ENCODE data around the gene KRTAP10-5.
"Not testable (repeated sequence)": the region's sequence is repeated elsewhere in the genome, so short reads cannot be mapped to it uniquely, and the experiment has no call there.

The KRTAP10-5 gene

DNA sequence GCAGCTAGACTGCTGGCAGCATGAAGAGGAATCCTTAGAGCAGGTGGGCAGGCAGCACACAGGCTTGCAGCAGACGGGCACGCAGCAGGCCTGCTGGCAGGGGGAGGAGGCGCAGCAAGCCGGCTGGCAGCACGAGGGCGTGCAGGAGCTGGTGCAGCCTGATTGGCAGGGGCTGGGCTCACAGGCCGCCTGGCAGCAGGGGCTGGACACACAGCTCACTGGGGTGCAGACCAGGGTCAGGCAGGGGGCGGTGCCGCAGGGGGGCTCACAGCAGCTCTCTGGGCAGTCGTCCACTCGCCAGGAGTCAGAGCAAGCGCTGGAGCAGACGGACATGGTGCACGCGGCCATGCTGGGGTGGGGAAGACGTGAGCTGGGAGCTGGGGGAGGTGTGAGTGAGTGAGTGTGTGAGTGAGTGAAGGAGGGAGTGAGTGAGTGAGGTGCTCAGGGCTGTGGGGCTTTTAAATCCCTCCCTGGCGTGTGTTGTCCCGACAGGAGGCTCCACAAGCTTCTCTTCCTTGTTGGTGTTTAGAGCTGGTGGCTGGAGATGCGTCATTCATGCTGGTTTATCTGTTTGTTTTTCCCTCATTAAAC lies at the start of gene KRTAP10-5:
KRTAP10-5 (minus strand) TSS at position 374 of the 591 bp plus-strand sequence; CDS start at position 348, 26 bp downstream.
- DNase-seq (ENCODE audit: low read depth) = not testable (repeated sequence)

DNA sequence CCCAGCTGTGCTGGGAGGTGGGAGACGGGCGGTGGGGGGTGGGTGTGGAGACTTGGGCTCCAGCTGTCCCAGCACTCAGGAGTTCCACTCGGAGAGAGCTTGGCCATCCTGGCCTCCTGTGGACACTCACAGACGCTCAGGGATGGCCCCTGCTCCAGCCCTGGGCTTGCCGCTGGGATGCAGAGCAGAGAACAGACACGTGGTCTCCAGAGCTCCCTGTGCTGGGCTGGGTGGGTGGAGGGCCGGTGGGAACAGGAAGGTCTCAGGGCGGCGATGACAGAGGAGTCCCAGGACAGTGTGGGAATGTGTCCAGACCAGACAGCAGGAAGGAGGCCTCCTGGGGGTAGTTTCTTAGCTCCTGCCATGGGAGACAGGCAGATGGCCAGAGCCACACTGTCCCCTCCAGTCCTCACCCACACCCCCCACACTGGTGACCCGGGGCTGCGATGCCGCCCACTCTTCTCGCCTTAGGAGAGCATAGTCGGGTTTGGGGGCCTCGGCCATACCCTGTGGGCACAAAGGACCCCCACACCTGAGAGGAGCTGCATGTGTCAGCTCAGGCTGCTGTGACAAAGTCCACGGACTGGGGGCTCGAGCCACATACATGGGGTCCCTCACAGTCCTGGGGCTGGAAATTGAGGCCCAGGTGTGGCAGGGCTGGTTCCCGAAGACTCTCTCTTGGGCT lies 48.4 kb upstream of the KRTAP10-5 start:
- no peak for DNase-seq (ENCODE audit: low read depth)

- DNase-seq (ENCODE audit: low read depth) = not testable (repeated sequence)
Measured at GRCh38 chr21:44627831-44628233, 47.4 kb upstream of the KRTAP10-5 start.

- DNase-seq (ENCODE audit: low read depth) = not testable (repeated sequence)
Measured at GRCh38 chr21:44627181-44627822, 46.9 kb upstream of the KRTAP10-5 start.

- DNase-seq (ENCODE audit: low read depth) = no peak
Measured at GRCh38 chr21:44626673-44627143, 46.3 kb upstream of the KRTAP10-5 start, which contains the start of gene KRTAP10-9. Gene KRTAP10-9, plus strand, starts transcription at chr21:44627093. Its CDS starts 79 bp downstream, at chr21:44627172.

- no peak for DNase-seq (ENCODE audit: low read depth)
Measured at GRCh38 chr21:44626262-44626661, 45.9 kb upstream of the KRTAP10-5 start.

GRCh38 chr21:44625756-44626155 lies 45.4 kb upstream of the KRTAP10-5 start:
- DNase-seq (ENCODE audit: low read depth) = no peak

- no peak for DNase-seq (ENCODE audit: low read depth)
Measured at GRCh38 chr21:44623575-44623974, 43.2 kb upstream of the KRTAP10-5 start.

DNA sequence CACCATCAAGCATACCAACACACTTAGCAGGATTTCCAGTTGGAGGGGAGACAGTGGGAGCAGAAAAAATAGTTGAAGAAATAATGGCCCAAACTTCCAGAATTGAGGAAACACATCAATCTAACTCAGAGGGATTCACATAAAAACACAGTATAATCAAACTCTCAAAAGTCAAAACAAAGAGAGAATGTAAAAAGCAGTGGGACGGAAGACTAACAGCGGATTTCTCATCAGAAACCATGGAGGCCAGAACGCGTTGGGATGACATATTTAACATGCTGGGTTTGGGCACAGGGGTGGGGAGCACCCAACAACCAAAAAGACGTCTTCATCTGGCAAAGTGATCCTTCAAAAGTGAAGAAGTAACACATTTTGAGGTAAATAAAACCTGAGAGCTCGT lies 39.5 kb upstream of the KRTAP10-5 start:
- no peak for DNase-seq (ENCODE audit: low read depth)

DNA sequence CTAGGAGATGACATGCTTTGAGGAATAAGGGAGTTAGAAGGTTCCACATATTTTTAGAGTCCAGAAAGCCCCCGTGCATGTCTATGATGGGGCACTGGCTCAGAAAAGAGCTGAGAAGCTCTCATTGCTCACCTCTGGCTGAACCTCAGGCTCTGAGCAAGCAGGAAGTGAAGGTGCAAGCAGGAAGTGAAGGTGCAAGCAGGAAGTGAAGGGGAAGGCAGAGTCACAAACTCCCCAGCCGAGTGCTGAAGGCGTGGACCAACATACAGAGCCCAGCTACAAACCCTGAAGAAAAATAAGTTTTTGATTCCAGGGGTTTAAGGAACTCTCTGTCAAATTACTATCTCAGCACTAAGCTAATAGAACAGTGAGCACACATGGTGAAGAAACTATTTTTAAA lies 38.5 kb upstream of the KRTAP10-5 start:
- DNase-seq (ENCODE audit: low read depth) = peak; percentile 43

- no peak for DNase-seq (ENCODE audit: low read depth)
Measured at GRCh38 chr21:44618504-44618903, 38.1 kb upstream of the KRTAP10-5 start.

- DNase-seq (ENCODE audit: low read depth) = no peak
Measured at GRCh38 chr21:44617071-44617501, 36.7 kb upstream of the KRTAP10-5 start.

DNA sequence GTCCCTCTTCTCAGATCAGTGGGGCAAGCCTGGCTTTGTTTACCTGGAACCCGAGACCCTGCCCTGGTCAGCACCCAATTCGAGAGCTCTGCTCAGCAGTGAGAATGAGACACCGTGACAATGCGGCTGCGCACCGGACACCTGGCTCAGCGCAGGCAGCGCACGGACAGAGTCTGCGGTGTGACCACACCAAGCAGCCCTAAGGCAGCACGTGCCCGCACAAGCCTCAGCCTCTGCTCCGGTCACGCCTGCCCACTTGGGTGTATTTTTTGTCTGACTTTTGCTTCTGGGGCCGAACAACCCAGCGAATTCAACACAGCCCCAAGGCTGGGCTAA lies 36.2 kb upstream of the KRTAP10-5 start:
- no peak for DNase-seq (ENCODE audit: low read depth)

GRCh38 chr21:44615911-44616590 lies 35.6 kb upstream of the KRTAP10-5 start:
- DNase-seq (ENCODE audit: low read depth) = no peak

DNA sequence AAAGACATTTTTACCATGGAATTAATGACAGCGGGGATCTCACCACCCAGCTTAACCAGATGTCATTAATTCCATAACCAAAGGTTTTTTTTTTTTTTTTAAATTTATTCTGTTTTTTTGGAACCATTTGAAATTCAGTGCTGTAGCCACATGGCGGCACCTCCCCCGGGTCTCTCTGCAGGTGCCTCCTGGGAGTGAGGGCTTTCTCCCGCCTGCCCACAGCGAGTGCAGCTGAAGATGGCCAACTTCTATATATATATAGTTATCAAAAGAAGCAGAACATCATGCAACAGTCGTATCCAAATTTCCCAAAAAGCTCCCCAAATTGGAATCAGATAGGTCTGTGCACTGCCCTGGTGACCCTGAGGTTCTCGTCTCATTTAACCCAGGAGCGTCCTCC lies 35.1 kb upstream of the KRTAP10-5 start:
- DNase-seq (ENCODE audit: low read depth) = no peak

DNA sequence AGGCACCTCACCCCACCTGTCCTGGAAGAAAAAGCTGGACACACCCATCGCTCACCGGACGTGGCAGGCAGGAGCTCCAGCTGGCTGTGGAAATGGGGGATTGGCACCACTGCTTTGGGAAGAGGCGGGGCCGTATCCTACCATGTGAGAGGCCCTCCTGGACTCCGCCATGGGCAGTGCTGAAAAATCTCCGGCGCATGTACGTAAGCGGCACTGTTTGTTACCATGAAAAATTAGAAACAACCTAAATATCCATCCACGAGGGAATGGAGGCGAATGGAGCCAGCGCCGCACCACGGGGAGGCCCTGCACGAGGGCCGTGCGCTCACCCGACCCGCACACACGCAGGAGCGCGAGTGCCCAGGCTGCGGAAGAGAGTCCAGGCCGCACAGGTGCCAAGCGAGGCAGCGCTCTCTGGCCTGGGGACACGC lies 34.6 kb upstream of the KRTAP10-5 start:
- no peak for DNase-seq (ENCODE audit: low read depth)

DNA sequence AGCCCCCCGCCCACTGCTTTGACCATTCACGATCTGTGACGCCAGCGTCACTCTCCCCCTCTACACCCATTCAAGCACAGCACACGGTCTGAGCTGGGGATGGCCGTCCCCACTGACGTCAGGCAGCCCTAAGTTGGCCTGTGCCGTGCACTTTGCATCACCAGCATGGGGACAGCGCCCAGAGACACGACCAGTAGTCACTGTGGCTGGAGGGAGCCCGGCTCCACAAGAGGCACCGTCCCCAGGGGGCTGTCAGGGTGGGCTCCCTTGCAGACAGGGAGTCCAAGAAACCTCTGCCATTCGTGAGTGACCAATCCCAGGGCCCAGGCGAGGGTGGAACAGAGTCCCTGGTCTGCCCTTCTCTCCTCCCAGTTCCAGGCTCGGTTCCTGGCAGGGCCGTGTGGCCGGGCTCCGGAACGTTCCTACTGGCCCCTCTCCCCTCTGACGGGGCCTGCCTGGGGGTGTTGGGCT lies 33.8 kb upstream of the KRTAP10-5 start:
- DNase-seq (ENCODE audit: low read depth) = no peak

DNA sequence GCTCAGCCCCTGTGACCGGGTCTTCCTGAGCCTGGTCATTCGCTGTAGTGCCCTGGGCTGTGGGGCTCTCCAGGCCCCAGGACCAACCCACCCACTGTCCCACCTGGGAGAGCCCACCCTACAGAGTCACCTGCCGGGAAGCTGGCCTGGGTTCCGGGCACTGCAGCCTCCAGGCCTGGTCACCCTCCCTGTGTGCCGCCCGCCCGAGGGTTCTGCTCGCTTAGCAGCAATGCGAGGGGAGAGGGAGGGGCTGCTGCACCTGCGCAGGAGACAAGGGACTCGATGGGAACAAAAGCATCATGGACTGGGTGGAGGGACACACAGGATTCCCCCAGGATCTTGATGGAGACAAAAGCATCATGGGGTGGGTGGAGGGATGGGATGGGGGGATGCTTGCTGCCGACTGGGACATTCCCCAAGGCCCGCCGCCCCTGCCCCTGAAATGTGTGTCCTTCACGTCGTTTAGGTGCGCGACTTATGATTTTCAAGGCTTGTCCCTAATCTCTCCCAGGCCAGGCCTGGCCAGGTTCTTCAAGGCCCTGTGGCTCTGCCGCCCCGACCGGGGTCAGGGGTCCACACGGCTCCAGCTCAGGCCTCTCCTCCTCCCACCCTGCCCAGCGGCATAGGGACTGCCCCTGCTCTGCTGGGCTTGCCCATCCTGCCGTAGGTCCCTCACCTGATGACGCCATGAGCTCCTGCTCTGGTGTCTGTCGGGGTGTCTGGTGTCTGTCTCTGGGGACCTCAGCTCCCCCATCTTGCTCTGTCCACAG lies 33.2 kb upstream of the KRTAP10-5 start:
- DNase-seq (ENCODE audit: low read depth) = no peak

DNA sequence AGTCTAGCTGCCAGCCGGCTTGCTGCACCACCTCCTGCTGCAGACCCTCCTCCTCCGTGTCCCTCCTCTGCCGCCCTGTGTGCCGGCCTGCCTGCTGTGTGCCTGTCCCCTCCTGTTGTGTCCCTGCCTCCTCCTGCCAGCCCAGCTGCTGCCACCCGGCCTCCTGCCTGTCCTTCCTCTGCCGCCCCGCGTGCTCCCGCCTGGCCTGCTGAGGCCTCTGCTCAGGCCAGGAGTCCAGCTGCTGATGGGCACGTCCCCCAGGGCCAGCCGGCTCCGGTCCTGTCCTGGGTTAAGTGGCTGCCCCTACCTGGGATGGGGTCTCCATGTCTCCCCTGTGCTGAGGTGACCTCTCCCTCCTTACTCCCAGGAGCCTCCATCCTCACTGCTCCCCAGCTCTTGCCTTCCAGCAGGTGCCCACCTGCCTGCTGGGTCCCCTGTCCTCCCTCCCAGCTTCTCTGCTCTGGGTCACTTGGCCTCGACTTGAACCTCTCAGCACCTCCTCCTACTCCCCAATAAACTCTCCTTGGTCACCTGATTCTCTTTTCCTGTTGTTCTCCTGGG lies 32.3 kb upstream of the KRTAP10-5 start:
- DNase-seq (ENCODE audit: low read depth) = no peak

DNA sequence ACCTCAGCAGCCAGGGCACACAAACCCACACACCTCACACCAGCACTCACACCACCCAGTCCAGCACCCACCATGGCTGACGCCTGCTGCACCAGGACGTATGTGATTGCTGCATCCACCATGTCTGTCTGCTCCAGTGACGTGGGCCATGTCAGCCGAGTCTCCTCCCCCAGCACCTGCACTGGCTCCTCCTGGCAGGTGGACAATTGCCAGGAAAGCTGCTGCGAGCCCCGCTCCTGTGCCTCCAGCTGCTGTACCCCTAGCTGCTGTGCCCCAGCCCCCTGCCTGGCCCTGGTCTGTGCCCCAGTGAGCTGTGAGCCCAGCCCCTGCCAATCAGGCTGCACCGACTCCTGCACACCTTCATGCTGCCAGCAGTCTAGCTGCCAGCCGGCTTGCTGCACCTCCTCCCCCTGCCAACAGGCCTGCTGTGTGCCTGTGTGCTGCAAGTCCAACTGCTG lies 31.7 kb upstream of the KRTAP10-5 start, which contains the start of gene KRTAP10-8:
KRTAP10-8 (plus strand) TSS at position 51 of the 458 bp plus-strand sequence; CDS start at position 73, 22 bp downstream.
- no peak for DNase-seq (ENCODE audit: low read depth)

DNA sequence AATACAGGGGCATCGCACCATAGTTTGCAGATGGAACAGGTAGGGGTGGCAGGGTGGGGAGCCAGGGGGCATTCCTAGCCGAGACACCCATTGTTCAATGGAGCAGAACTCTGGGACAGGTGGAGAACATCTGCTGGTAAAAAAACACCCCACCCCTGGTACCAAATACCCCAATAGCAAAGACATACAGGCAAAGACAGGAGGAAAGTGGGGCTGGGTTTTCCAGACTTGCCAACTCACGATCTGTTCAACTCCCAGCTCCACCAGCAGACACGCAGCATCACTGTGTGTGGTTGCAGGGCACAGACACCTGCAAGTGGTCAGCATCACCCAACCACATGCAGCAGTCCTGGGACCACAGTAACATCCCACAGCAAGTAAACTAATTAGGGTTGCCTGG lies 31.1 kb upstream of the KRTAP10-5 start:
- DNase-seq (ENCODE audit: low read depth) = no peak

All from activated T-cell treated with anti-CD3 and anti-CD28 coated beads for 1 hour (primary cell).